ENCODE results near the gene NCK2.

GRCh38 chr2:105784589-105784988 lies 39.9 kb downstream of the NCK2 start:
- TF ChIP-seq SMARCB1 (IDR thresholded peaks at IDR 0.05; ENCODE audit: insufficient read length, low read depth) (no peak), THAP7 (CRISPR knock-in tag; IDR thresholded peaks at IDR 0.05) (no peak)

Data from K562 (cell line).